Eye (tissue), 1 donor: ENCODE results near the gene AXIN2.
A peak's percentile ranks its signal among the peaks of the same experiment; 100 is the strongest.

Experiments
- DNase-seq: peaks from one replicate; pipeline ENCODE4 v3.0.0-alpha.2; 2015

AXIN2 gene

GRCh38 chr17:65561452-65562205 is at the start of gene AXIN2:
Gene AXIN2 (minus strand): TSS chr17:65561648. CDS start chr17:65558620, 3,028 bp downstream.
- DNase-seq = peak; percentile 97

- DNase-seq = no peak
Observed at GRCh38 chr17:65609749-65610148, 48.3 kb upstream of the AXIN2 start.

DNA sequence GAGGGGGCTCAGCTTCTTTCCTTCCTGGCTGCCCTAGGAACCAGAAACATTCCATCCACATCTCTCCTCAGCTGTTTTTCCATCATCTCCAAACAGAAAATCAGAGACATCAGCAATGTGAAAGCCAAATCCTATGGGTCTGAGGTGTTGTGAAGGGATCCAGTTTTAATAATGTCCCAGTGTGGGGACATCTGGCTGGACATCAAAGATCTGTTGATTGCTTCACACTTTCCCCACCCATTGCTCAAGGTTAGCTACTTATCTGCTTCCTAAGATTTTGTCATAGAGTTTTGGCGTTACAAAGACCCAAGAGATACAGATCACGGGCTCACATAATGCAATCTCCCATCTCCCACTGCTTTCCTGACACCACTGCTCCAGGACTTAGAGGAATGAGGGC is 47.8 kb upstream of the AXIN2 start:
- DNase-seq = no peak

DNA sequence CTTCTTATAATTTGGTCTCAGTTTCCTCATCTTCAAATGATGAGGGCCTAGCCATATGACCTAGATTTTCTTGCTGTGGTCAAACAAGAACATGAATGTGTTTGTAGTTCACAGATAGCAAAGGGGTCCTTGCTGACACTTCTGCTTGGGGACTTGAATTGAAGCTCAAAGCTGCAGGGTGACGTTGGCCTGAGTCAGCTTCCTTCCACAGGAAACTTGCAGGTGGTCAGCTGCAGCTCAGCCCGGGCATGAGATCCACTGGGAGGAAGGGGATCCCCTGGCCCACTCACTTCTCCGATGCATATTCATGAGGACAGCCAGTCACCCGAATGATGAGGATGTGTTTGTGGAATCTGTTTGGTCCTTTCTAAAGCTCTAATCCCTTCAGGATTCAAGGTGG is 42.6 kb upstream of the AXIN2 start:
- no peak for DNase-seq

DNA sequence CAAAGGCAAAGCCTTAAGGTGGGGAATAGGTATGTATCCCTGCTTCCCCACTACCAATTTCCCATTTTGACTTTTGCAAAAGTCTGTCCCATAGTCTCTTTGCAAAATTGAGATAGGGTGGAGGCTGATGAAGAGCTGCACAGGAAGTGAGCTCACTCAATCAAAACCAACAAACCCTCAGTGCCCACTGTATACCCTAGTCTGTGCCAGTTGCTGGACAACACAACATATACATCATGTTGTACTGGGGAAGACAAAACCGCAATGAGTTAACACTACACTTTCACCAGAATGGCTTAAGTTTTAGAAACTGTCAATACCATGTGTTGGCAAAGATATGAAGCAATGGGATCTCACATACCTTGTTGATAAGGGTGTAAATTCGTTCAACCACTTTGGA is 40.4 kb upstream of the AXIN2 start:
- DNase-seq = no peak

DNA sequence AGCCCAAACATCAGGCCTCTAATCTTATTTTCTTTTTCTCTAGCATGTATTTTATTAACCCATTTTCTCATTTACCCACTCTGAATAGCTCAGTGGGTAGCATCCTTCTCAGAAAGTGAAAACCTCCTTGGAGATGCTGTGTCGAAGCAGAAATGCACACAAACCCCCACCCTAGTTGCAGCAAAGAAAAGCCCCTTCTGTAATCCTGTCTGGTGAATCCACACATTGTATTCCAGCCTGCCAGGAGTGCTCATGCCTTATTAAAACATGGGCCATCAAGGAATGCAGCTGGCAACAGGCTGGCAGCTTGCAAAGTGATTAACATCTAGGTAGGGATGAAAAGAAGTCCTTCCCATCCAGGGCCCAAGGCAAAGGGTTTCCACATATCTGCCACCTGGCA is 39.7 kb upstream of the AXIN2 start:
- DNase-seq = no peak

GRCh38 chr17:65600518-65600917 is 39.1 kb upstream of the AXIN2 start:
- DNase-seq = no peak

GRCh38 chr17:65599650-65600049 is 38.2 kb upstream of the AXIN2 start:
- no peak for DNase-seq

GRCh38 chr17:65598746-65599145 is 37.3 kb upstream of the AXIN2 start:
- DNase-seq = no peak

- DNase-seq = no peak
Observed at GRCh38 chr17:65595071-65595656, 33.7 kb upstream of the AXIN2 start.

DNA sequence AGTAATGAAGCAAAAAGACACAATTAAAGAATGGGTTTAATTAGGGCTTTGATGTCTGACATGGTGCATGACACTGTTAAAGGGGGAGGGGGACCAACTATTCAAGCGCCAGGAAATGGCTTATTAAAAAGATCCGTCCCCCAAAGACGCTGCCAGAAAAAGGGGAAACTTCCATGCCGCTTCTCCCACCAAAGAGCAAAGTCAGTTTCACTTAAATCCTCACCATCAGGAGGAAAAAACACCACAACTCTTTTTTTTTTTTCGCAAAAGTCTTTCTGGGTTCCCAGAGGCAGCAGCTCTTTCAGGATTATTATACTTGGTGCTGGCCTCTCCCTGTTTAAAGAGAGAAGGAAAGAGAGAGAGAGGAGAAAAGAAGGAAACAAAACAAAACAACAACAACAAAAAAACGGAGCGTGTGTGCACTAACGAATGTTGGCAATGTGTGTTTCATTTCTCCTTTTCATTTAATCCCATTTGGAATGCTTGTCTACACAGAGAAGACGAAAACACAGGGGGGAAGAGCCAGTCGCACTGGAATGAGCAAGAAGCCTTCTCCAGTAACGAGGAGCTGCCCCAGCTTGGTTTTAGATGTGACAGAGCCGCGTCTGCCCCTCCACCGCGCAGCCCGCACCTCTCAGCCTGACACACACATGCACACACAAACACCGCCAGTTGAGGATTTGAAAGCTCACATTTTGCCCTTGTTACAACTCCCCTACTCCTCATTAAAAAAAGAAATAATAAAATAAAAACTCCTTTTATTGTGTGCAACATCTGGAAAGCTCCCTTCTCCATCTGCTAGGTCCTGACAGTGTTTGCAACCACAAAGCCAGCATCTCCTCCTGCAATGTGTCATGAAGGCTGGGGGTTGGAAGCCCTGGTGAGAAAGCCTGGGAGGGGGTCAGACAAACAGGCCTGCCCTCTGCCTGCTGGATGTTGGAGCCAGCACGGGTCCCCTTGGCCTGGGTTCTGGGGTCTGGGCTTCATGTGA is 32.7 kb upstream of the AXIN2 start:
- DNase-seq = peak; percentile 65

GRCh38 chr17:65593092-65593854 is 31.8 kb upstream of the AXIN2 start:
- no peak for DNase-seq

- DNase-seq = no peak
Observed at GRCh38 chr17:65592125-65592965, 30.9 kb upstream of the AXIN2 start.

GRCh38 chr17:65589321-65589720 is 27.9 kb upstream of the AXIN2 start:
- no peak for DNase-seq

DNA sequence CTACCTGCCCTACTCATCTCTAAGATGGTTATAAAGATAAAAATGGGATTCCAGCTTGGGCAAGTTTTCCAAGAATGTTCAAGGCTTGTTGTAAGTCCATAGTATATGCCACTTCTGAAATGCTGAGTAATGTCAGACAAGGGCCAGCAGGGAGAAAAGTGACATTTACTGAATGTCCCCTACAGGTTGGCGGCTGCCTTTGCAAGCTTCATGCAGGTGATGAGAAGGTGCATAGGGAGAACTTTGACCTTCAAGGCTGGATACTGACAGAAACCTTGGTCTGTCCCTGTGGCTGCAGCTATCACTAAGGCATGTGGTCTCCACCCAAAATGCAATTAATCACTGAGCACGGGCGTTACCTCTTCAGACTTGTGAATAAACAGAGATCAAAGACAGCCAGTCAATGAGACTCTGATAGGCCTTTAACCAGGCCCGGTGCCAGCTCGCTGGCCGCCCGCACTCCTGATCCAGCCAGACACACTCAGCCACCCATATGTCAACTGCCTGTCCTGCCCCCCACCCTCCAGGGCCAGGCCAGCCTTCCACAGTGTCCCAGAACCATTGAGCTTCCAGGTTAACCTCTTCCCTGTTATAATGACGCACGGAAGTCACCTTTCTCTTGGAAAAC is 26.8 kb upstream of the AXIN2 start:
- DNase-seq = no peak

DNA sequence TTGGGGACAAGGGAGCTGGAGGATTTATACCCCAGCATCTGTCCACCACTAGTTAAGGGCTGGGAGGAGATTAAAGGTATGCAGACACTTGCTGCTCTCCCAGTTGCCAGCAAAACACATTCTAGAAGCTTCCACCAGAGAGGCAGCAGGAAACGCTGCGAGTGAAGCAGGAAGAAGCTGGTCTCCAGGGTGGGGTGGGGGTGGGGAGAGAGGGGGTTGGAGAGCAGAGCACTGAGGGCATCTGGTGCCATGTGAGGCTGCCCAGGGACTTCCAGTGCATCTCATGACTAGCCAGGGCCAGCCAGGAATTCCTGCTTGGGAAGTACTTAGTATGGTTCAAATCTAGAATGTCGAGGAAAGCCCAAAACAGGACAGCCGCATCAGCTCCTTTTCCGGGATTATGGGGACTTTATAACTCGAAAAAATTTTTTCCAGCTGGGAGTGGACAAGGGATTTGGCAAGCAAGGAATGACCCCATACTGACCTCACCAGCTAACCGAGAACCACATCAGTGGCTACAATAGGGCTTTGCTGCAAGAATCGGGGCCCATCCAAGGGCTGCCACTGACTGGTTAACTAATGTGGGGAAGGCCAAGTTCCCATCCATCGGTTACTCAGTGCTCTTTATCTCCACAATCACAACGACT is 26.2 kb upstream of the AXIN2 start:
- DNase-seq = no peak

DNA sequence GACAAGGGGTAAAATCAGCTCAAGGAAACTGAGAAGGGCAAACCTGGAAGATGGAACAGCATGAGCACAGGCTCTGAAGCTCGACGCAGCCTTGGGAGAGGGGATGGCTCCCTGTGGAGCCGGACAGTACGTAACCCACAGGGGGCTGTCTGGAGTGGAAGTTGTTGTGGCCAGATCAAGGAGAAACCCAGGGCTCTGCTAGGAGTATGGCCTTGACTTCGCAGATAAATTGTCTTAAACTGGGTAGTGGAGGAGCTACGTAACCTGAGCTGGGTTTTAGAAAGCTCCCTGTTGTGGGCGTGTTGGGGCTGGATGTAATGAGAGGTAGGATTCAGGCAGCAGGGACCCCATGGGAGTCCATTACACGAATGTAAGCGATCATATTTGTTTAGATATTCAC is 25.5 kb upstream of the AXIN2 start:
- no peak for DNase-seq

DNA sequence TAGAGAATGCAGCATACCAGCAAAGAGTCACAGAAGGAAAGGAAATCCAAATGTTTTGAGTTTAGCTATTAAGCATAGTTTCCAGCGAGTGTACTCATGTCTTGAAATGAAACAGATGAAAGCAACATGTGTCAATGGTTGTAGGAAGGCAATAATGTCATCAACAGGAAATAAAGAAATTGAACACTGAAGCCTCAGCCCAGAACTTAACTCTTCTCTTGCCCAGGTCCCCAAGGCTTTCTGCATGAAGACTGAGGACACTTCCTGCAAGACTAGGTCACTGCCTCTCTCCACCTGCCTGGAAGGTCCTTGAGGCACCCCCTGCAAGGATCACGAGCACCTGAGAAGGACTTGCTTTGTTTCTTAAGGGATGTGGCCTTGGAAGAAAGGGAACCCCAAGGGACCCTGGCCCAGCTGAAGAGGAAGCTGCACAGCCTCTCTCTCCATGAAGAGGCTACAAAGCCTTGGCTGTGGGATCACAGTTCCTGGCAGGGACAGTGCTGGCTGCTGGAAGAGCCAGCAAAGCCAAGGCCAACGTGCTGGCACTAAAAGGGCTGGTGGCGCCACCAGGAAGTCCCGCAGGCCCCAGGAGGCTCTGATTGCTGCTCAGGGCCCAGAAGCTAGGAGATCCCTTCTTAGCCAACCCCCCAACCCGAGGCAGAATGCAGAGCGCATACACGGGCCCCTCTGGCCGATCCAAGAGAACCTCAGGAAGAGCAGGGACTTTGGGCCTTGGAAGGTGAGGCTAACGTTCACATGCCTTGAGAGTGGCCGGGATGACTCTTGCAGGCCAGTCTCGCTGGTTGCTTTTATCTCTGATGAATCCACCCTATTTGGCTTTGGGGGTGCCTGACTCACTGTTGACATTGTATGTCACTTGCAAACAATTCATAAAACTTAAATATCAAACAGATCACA is 23.4 kb upstream of the AXIN2 start:
- peak; percentile 27 for DNase-seq

DNA sequence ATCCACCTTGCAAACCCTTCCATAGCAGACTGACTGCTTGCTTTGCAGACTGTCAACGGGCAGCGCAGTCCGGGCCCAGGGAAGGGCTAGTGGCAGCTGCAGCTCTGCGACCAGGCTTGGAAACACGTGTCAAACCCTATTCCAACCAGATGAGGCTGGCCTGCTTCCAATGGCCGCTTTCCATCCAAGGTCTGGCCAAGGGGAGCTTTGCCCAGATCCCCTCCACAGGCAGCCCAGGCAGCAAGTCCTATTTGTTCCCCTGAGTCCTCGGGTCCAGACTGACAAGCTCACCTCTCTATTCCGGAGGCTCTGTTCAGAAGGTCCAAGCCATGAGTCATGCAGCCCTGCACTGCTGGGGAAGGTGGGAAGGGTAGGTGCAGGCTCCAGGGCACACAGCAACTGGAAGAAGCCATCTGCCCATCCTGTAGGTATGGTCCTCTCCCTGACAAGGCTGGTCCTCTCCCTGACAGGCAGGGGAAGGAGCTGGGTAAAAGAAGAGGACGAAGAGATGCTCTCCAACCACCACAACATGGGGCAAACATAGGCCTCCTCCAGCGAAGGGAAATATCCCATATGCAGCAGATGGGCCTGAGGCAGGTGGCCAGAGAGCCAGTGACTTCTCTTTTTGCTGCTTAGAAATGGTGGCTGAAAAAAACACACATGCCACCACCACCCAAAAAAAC is 22.6 kb upstream of the AXIN2 start:
- DNase-seq = no peak
